WERI-Rb-1 (cell line): ENCODE measurements around the gene RBMS3.

Experiments
- DNase-seq: peaks from one replicate; pipeline ENCODE4 v3.0.0-alpha.2; 2020
- H3K27ac ChIP-seq: fragments of 250-450 bp; sonication (Bioruptor Pico); 2 replicates; pipeline ENCODE4 v1.5.1; 2020; ENCODE audit warnings: mild to moderate bottlenecking, moderate library complexity
- H3K27me3 ChIP-seq: fragments of 250-450 bp; sonication (Bioruptor Pico); 2 replicates; pipeline ENCODE4 v1.5.1; 2021; ENCODE audit warnings: mild to moderate bottlenecking, low read depth, moderate library complexity; ENCODE audit not compliant: insufficient read depth, severe bottlenecking
- H3K36me3 ChIP-seq: fragments of 250-450 bp; sonication (Bioruptor Pico); 2 replicates; pipeline ENCODE4 v1.5.1; 2020; ENCODE audit warnings: mild to moderate bottlenecking, moderate library complexity
- H3K4me3 ChIP-seq: 2 replicates; pipeline ENCODE4 v1.5.1; 2011; ENCODE audit warnings: low read depth, mild to moderate bottlenecking, control low read depth, low read length
- H3K9me3 ChIP-seq: fragments of 250-450 bp; sonication (Bioruptor Pico); 2 replicates; pipeline ENCODE4 v1.5.1; 2021; ENCODE audit warnings: mild to moderate bottlenecking, moderate library complexity; ENCODE audit not compliant: severe bottlenecking
- CTCF ChIP-seq: IDR thresholded peaks from 2 replicates; pipeline ENCODE4 v1.5.1; 2011; ENCODE audit warnings: low read depth, mild to moderate bottlenecking, control low read depth, inconsistent platforms, low read length

RBMS3 gene

GRCh38 chr3:29718661-29719065 lies 437.8 kb downstream of the RBMS3 start:
- H3K4me3 ChIP-seq, result no peak overlapping the region
- no peak overlapping the region for H3K27ac ChIP-seq
- no peaks in the 10 kb centered on the region for H3K36me3 ChIP-seq
- no peaks in the 10 kb centered on the region for H3K27me3 ChIP-seq
- no peak for TF ChIP-seq CTCF
- no peak for DNase-seq
- H3K9me3 ChIP-seq, result no peaks in the 10 kb centered on the region

GRCh38 chr3:29720665-29721064 lies 439.8 kb downstream of the RBMS3 start:
- H3K9me3 ChIP-seq, result no peaks in the 10 kb centered on the region
- no peaks in the 10 kb centered on the region for H3K36me3 ChIP-seq
- H3K27me3 ChIP-seq, result no peaks in the 10 kb centered on the region
- TF ChIP-seq CTCF, result no peak
- DNase-seq, result no peak
- H3K27ac ChIP-seq, result no peak overlapping the region
- no peak overlapping the region for H3K4me3 ChIP-seq

- Histone ChIP-seq H3K27me3 (no peaks in the 10 kb centered on the region), H3K4me3 (no peak overlapping the region), H3K27ac (no peak overlapping the region), H3K36me3 (no peaks in the 10 kb centered on the region), H3K9me3 (no peaks in the 10 kb centered on the region)
- no peak for DNase-seq
- TF ChIP-seq CTCF, result no peak
Observed at GRCh38 chr3:29721789-29722188, 440.9 kb downstream of the RBMS3 start.

- TF ChIP-seq CTCF, result no peak
- Histone ChIP-seq H3K4me3 (no peak overlapping the region), H3K27ac (no peak overlapping the region), H3K36me3 (no peaks in the 10 kb centered on the region), H3K9me3 (no peaks in the 10 kb centered on the region), H3K27me3 (no peaks in the 10 kb centered on the region)
- no peak for DNase-seq
Observed at GRCh38 chr3:29731050-29731449, 450.2 kb downstream of the RBMS3 start.

GRCh38 chr3:29741231-29741630 lies 460.4 kb downstream of the RBMS3 start:
- no peaks in the 10 kb centered on the region for H3K27me3 ChIP-seq
- H3K9me3 ChIP-seq, result no peaks in the 10 kb centered on the region
- no peaks in the 10 kb centered on the region for H3K36me3 ChIP-seq
- H3K27ac ChIP-seq, result no peak overlapping the region
- no peak for DNase-seq
- H3K4me3 ChIP-seq, result no peak overlapping the region
- no peak for TF ChIP-seq CTCF

GRCh38 chr3:29745232-29745870 lies 464.5 kb downstream of the RBMS3 start:
- H3K36me3 ChIP-seq, result no peaks in the 10 kb centered on the region
- DNase-seq, result no peak
- no peak for TF ChIP-seq CTCF
- H3K27me3 ChIP-seq, result no peaks in the 10 kb centered on the region
- no peak overlapping the region for H3K27ac ChIP-seq
- H3K4me3 ChIP-seq, result no peak overlapping the region
- no peaks in the 10 kb centered on the region for H3K9me3 ChIP-seq
